PC-9 (cell line): ENCODE results near the gene NPY2R.

Source experiments
- EZH2 ChIP-seq: fragments of 200-600 bp; sonication (generic); IDR thresholded peaks from 2 replicates; pipeline ENCODE4 v1.8.0; 2017; ENCODE audit warnings: antibody characterized with exemption, low read depth
- TF ChIP-seq, protein P1 (sequence below): fragments of 200-600 bp; sonication (generic); conservative IDR thresholded peaks from 2 replicates; pipeline ENCODE4 v1.6.1; 2017; ENCODE audit warnings: mixed run types, antibody characterized with exemption, mild to moderate bottlenecking, moderate library complexity

- TF ChIP-seq, protein P1, sequence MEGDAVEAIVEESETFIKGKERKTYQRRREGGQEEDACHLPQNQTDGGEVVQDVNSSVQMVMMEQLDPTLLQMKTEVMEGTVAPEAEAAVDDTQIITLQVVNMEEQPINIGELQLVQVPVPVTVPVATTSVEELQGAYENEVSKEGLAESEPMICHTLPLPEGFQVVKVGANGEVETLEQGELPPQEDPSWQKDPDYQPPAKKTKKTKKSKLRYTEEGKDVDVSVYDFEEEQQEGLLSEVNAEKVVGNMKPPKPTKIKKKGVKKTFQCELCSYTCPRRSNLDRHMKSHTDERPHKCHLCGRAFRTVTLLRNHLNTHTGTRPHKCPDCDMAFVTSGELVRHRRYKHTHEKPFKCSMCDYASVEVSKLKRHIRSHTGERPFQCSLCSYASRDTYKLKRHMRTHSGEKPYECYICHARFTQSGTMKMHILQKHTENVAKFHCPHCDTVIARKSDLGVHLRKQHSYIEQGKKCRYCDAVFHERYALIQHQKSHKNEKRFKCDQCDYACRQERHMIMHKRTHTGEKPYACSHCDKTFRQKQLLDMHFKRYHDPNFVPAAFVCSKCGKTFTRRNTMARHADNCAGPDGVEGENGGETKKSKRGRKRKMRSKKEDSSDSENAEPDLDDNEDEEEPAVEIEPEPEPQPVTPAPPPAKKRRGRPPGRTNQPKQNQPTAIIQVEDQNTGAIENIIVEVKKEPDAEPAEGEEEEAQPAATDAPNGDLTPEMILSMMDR: no peak
- TF ChIP-seq EZH2: no peak
Observed at GRCh38 chr4:155207534-155208257, 740 bp upstream of the NPY2R start.
